Activated CD4-positive, alpha-beta T cell treated with anti-CD3 and anti-CD28 coated beads, Interleukin-2, amount 10 ng/mL, durations not matched to agents 7 days and 5 days (primary cell): ENCODE data around the gene DIP2A. TPM values are rescaled to one million over a fixed set of nuclear protein-coding genes. Genes with fewer than 3 reads are reported as not detected.

ENCODE experiments used
- CTCF ChIA-PET: fragments of 350-600 bp; sonication (Branson Sonifier 250); formaldehyde crosslinking; loops from one replicate; lab custom pipeline; 2021; ENCODE audit warnings: antibody characterized with exemption; lab: Charles Lee
- POLR2A ChIA-PET: fragments of 350-600 bp; sonication (Branson Sonifier 250); formaldehyde crosslinking; loops from one replicate; lab custom pipeline; 2021; ENCODE audit warnings: antibody characterized with exemption; lab: Charles Lee
- DNase-seq: peaks from one replicate; pipeline ENCODE4 v3.0.0-alpha.2; 2020
- H3K27ac Mint-ChIP-seq: one replicate; pipeline ENCODE4 v1.8.0; 2021; ENCODE audit warnings: mild to moderate bottlenecking, moderate library complexity, mixed read lengths
- H3K27me3 Mint-ChIP-seq: one replicate; pipeline ENCODE4 v1.8.0; 2021; ENCODE audit warnings: mixed read lengths
- H3K36me3 Mint-ChIP-seq: one replicate; pipeline ENCODE4 v1.8.0; 2021; ENCODE audit warnings: low read depth, mixed read lengths
- H3K4me1 Mint-ChIP-seq: one replicate; pipeline ENCODE4 v1.8.0; 2021; ENCODE audit warnings: mixed read lengths
- H3K4me3 Mint-ChIP-seq: one replicate; pipeline ENCODE4 v1.8.0; 2021; ENCODE audit warnings: mild to moderate bottlenecking, moderate library complexity, mixed read lengths
- H3K9me3 Mint-ChIP-seq: one replicate; pipeline ENCODE4 v1.8.0; 2021; ENCODE audit warnings: mixed read lengths
- total RNA-seq, 2 experiments: library from RNA; stranded (reverse); gene quantifications; one replicate each; pipeline ENCODE4 v1.2.3, GENCODE V29; 2021

Gene DIP2A
- total RNA-seq, 2 experiments from 2014 or later, result 57.6 to 62.1 TPM

DNA sequence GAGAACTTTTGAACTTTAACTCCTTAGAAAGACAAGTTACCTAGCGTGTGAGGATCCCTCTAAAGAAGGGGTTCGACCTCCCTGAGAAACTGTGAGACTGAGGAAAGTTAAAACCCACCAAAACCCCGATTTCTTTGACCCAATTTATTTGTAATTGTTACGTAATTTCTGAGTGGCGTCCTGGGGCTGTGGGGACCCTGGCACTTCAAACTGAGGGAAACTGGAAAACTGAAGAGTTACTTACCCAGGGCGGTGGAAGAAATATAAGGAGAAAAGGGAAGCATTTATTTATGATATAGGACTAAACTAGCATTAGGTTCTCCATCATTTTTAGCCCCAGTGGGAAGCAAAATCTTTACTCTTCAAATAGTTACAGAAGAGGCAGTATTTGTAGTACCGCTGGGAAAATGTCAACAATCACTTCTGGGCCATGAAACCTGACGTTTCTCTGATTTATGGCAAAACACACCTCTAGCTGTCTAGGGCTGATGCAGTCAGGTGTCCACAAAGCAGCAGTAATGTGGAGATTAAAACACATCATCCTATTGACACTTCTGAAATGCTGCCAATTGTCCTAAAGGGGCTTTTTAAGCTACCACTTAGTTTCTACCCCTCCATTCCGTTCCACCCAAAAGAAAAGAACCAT lies 145.8 kb downstream of the DIP2A start:
- H3K27me3 Mint-ChIP-seq, result no peaks in the 10 kb centered on the region
- no peak overlapping the region for H3K4me3 Mint-ChIP-seq
- no peak for DNase-seq
- POLR2A ChIA-PET, result no interaction called here
- no peaks in the 10 kb centered on the region for H3K36me3 Mint-ChIP-seq
- no peak overlapping the region for H3K27ac Mint-ChIP-seq
- no peaks in the 10 kb centered on the region for H3K9me3 Mint-ChIP-seq
- CTCF ChIA-PET, result no interaction called here
- H3K4me1 Mint-ChIP-seq, result peaks cover 38% of the 10 kb centered on the region

DNA sequence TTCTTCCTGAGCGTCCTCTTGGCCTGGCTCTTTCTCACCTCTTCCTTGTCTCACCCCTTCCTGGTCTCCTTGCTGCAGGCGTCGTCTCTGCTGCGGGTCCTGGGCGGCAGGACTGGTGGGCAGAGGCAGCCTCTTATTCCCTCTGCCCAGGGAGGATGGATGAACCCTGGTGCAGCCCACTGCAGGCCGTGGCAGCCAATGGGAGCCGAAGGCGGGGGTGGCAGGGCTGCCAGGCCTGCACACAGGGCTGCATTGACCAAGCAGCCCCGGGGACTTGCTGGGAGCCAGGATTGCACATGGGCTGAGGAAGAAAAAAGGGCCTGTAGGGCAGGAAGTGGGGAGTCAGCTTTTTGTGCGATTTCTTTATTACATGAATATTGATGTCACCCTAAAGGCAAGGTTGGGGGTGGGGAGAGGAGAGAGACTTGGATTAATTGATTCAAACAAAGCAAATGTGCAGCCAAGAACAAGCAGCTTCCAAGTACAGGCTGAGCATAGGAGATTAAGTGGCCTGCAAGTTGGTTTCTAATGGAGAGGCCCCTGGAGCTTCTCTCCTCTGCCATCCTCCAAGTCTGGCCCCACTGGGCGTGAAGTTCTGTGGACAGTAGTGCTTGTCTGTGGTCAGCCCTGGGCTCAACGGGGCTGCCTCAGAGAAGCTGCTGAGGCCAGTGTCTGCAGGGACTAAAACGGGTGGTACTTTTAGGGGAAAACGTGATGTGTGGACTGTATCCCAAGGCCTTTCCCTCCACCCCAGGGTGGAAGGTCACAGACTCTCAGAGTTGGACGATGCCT lies 146.5 kb downstream of the DIP2A start, which contains the start of gene S100B:
Gene S100B (minus strand): TSS at position 108 of the 792 bp plus-strand sequence. CDS start 2,667 bp downstream, outside the sequence.
- Mint-ChIP-seq H3K4me3 (peak within 1 kb of the TSS; percentile 41), H3K4me1 (peaks cover 32% of the 10 kb centered on the region), H3K27ac (peak within 1 kb of the TSS; percentile 86), H3K27me3 (no peaks in the 10 kb centered on the region), H3K9me3 (no peaks in the 10 kb centered on the region), H3K36me3 (no peaks in the 10 kb centered on the region)
- peak; percentile 24 for DNase-seq
- ChIA-PET CTCF (no interaction called here), POLR2A (no interaction called here)

DNA sequence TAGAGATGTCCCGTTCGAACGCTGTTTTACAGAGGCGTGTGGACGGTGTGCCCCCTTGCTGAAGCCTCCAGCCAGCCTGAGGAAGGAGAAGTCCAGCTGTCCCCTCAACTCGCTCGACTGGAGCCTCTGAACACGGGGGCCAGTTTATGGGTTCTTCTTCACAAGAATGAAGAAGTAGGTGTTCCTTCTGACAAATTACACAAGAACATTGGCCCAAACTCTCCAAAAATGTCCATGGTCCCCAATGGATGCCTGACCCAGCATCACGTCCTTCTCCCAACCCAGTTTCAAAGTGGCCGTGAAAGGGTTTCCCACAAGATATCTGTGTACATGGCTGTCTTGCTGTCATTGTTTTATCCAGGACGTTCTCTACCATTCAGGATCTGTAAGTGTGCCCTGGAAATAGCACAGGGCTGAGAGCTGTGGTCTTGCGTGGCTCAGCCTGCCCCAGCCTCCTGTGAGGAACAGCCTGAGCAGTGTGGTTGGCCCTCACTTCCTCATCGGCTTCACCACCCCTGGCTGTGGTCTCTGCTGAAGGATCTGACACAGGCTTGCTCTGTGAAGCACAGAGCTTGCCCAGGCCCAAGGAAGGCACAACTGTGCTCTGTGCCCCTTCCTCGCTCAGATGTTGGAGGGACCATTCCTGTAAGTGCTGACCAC lies 147.2 kb downstream of the DIP2A start:
- Mint-ChIP-seq H3K27me3 (no peaks in the 10 kb centered on the region), H3K36me3 (peaks cover 2% of the 10 kb centered on the region), H3K4me1 (peaks cover 32% of the 10 kb centered on the region), H3K27ac (peak overlapping the region; percentile 86), H3K4me3 (peak overlapping the region; percentile 41), H3K9me3 (no peaks in the 10 kb centered on the region)
- ChIA-PET POLR2A (no interaction called here), CTCF (interaction anchor here (1.0 to 1.2 kb wide), 2 partner anchors 10 to 46 kb away, joined by 3 to 6 read pairs; no protein-coding TSS in a partner anchor)
- peak; percentile 74 for DNase-seq

DNA sequence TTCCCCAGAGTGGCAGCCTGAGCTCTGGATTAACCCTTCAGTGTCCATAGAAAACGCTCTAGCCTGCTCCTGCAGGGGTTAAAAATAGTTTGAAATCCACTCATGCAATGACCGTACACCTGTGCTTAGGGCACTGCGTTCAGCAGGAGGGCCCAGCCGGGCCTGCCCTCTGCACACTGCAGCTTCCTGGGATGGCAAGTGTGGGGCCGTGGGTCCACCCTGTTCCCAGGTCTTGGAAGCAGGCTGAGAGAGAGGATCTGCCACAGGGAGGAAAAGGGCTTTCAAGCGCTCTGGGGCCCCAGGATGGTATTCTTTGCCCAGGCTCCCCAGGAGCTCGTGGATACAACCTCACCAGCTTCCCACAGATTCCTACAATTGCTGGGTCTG lies 147.7 kb downstream of the DIP2A start:
- peaks cover 32% of the 10 kb centered on the region for H3K4me1 Mint-ChIP-seq
- peak overlapping the region; percentile 41 for H3K4me3 Mint-ChIP-seq
- POLR2A ChIA-PET, result no interaction called here
- H3K36me3 Mint-ChIP-seq, result peaks cover 2% of the 10 kb centered on the region
- DNase-seq, result no peak
- peak overlapping the region; percentile 86 for H3K27ac Mint-ChIP-seq
- CTCF ChIA-PET, result interaction anchor here (1.0 to 1.2 kb wide), 2 partner anchors 11 to 47 kb away, joined by 3 to 6 read pairs; no protein-coding TSS in a partner anchor
- H3K27me3 Mint-ChIP-seq, result no peaks in the 10 kb centered on the region
- H3K9me3 Mint-ChIP-seq, result no peaks in the 10 kb centered on the region

DNA sequence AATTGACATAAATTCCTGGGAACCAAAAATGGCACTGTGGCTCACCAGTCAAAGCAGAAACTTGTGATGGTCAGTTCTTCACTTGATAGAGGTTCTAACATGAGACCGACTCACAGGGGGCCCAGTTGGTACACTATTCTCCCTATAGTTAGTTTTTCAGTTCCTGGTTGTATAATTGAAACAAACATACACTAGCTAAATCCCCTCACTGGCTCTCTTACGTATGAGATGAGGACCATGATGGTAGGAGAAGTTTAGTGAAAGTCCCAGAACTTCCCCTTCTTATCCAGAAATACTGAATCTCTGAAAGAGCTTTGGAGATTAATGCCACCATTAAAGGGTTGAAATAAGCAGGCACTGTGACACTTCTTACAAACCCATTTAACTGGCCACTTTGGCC lies 148.9 kb downstream of the DIP2A start:
- H3K27ac Mint-ChIP-seq, result no peak overlapping the region
- CTCF ChIA-PET, result no interaction called here
- H3K4me1 Mint-ChIP-seq, result peaks cover 32% of the 10 kb centered on the region
- H3K36me3 Mint-ChIP-seq, result peaks cover 2% of the 10 kb centered on the region
- no peak overlapping the region for H3K4me3 Mint-ChIP-seq
- no peaks in the 10 kb centered on the region for H3K27me3 Mint-ChIP-seq
- POLR2A ChIA-PET, result interaction anchor here (0.6 kb wide), 1 partner anchor 58 kb away, joined by 4 read pairs; no protein-coding TSS in a partner anchor
- no peaks in the 10 kb centered on the region for H3K9me3 Mint-ChIP-seq
- no peak for DNase-seq

DNA sequence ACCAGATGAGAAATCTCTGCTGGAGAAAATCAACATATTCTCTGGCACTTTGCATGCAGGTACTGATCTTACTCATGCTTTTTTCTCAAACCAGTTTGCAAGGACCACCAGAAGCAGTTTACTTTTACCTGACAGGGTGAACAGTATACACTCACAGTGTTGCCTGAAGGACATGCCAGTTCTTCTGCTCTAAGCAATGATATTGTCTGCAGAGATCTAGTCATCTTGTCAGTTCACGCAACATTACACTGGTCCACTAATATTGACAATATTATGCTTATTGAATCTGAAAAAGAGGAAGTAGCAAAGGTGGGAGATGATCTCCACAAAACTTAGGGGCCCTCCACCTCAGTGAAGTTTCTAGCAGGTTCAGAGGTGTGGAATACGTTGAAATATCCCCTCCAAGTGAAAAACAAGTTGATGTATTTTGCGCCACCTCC lies 150.0 kb downstream of the DIP2A start:
- Mint-ChIP-seq H3K27me3 (peaks cover 3% of the 10 kb centered on the region), H3K36me3 (peaks cover 2% of the 10 kb centered on the region), H3K4me1 (peaks cover 32% of the 10 kb centered on the region), H3K4me3 (no peak overlapping the region), H3K9me3 (no peaks in the 10 kb centered on the region), H3K27ac (no peak overlapping the region)
- DNase-seq, result no peak
- ChIA-PET CTCF (no interaction called here), POLR2A (no interaction called here)

DNA sequence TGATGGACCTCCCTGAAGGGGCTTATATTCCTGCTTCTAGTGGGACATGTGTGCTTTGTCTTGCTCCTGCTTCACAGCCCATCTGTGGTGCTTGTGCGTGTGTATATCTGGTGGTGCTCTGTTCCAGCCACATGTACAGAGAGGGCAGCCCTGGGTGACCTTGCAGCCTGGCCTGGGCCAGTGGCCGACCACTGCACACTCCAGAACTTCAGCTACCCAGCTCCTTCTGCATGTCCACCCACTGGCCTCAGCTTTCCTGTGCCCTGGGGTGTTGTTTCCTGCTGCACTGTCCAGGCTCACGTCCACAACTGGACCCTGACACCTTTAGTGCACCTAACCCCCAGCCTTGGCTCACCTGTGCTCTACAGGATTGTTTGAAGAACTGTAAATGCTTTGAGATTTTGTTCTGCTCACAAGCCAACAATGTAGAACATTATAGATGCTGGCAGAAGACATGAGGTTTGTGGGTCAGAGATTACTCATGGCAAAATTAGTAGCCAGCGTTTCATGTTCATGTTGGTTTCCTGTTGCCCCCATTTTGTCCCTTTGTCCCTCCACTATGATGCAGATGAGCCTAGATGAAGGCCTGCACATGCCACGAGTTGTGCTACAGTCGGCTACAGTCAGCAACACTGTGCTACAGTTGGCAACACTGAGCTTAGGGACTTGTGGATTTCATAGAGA lies 151.5 kb downstream of the DIP2A start:
- Mint-ChIP-seq H3K4me1 (peaks cover 25% of the 10 kb centered on the region), H3K9me3 (no peaks in the 10 kb centered on the region), H3K27ac (no peak overlapping the region), H3K4me3 (no peak overlapping the region), H3K36me3 (peaks cover 2% of the 10 kb centered on the region), H3K27me3 (peaks cover 16% of the 10 kb centered on the region)
- DNase-seq, result no peak
- CTCF ChIA-PET, result interaction anchor here (1.1 kb wide), 1 partner anchor 25 kb away, joined by 3 read pairs; the partner anchor contains the start of gene PRMT2
- POLR2A ChIA-PET, result no interaction called here

DNA sequence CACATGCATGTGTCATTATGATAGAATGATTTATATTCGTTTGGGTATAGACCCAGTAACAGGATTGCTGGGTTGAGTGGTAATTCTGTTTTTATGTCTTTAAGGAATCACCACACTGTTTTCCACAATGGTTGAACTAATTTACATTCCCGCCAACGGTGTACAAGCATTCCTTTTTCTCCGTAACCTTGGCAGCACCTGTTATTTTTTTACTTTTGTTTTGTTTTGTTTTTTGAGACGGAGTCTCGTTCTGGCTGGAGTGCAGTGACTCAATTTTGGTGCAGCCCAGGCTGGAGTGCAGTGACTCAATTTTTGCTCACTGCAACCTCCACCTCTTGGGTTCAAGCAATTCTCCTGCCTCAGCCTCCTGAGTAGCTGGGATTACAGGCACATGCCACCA lies 154.7 kb downstream of the DIP2A start:
- CTCF ChIA-PET, result interaction anchor here (1.3 kb wide), 1 partner anchor 19 kb away, joined by 3 read pairs; no protein-coding TSS in a partner anchor
- DNase-seq, result no peak
- Mint-ChIP-seq H3K36me3 (peaks cover 6% of the 10 kb centered on the region), H3K9me3 (peaks cover 3% of the 10 kb centered on the region), H3K4me3 (no peak overlapping the region), H3K27ac (no peak overlapping the region), H3K4me1 (no peaks in the 10 kb centered on the region), H3K27me3 (peaks cover 23% of the 10 kb centered on the region)
- POLR2A ChIA-PET, result no interaction called here

DNA sequence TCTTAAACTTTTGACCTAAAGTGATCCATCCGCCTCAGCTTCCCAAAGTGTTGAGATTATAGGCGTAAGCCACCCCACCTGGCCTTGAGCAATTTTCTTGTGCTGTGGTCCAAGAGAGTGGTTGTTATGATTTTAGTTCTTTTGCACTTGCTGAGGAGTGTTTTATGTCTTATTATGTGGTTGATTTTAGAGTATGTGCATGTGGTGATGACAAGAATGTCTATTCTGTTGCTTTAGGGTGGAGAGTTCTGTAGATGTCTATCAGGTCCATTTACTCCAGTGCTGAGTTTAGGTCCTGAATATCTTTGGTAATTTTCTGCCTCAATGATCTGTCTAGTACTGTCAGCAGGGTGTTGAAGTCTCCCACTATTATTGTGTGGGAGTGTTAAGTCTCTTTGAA lies 157.4 kb downstream of the DIP2A start:
- no peak for DNase-seq
- Mint-ChIP-seq H3K27me3 (peaks cover 23% of the 10 kb centered on the region), H3K4me3 (no peak overlapping the region), H3K9me3 (peaks cover 3% of the 10 kb centered on the region), H3K36me3 (peaks cover 4% of the 10 kb centered on the region), H3K27ac (no peak overlapping the region), H3K4me1 (peaks cover 10% of the 10 kb centered on the region)
- POLR2A ChIA-PET, result no interaction called here
- CTCF ChIA-PET, result no interaction called here

DNA sequence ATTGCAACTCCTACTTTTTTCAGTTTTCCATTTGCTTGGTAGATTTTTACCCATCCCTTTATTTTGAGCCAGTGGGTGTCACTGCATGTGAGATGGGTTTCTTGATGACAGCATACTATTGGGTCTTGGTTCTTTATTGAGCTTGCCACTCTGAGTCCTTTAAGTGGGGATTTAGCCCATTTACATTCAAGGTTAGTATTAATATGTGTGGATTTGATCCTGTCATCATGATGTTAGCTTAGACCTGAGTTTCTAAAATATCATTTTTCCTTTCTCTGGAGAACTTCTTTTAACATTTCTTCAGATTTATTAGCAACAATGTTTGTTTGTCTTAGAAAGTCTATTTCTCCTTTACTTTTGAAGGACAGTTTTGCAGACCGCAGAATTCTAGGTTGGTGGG lies 158.0 kb downstream of the DIP2A start:
- H3K9me3 Mint-ChIP-seq, result peaks cover 3% of the 10 kb centered on the region
- POLR2A ChIA-PET, result no interaction called here
- DNase-seq, result no peak
- H3K4me3 Mint-ChIP-seq, result no peak overlapping the region
- peaks cover 23% of the 10 kb centered on the region for H3K27me3 Mint-ChIP-seq
- CTCF ChIA-PET, result no interaction called here
- peaks cover 16% of the 10 kb centered on the region for H3K4me1 Mint-ChIP-seq
- H3K36me3 Mint-ChIP-seq, result peaks cover 4% of the 10 kb centered on the region
- no peak overlapping the region for H3K27ac Mint-ChIP-seq

DNA sequence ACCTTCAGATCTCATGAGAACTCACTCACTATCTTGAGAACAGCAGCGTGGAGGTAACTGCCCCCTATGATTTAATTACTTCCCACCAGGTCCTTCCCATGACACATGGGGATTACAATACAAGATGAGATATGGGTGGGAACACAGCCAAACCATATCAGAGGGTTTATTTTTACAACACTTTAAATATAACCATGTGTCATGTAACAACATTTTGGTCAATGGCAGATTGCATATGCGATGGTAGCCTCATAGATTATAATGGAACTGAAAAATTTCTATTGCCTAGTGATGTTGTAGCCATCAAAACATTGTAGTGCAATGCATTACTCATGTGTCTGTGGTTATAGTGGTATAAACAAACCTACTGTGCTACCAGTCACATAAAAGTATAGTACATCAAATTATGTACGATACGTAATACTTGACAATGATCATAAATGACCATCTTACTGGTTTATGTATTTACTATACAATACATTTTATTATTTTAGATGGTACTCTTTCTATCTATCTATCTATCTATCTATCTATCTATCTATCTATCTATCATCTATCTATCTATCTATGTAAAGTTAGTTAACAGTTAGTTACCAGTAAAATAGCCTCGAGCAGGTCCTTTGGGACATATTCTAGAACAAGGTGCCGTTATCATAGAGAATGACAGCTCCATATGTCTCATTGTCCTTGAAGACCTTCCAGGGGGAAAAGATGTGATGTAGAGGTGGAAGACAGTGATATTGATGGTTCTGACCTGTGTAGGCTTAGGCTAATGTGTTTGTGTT lies 158.8 kb downstream of the DIP2A start:
- Mint-ChIP-seq H3K9me3 (peaks cover 3% of the 10 kb centered on the region), H3K36me3 (peaks cover 4% of the 10 kb centered on the region), H3K4me1 (peaks cover 24% of the 10 kb centered on the region), H3K27ac (no peak overlapping the region), H3K27me3 (peaks cover 23% of the 10 kb centered on the region), H3K4me3 (no peak overlapping the region)
- POLR2A ChIA-PET, result no interaction called here
- no peak for DNase-seq
- CTCF ChIA-PET, result interaction anchor here (1.2 to 1.4 kb wide), 2 partner anchors 10 to 16 kb away, joined by 3 to 4 read pairs; no protein-coding TSS in a partner anchor
